Keratinocyte (primary cell): ENCODE results near the gene BBS7.

ENCODE experiments used
- EZH2 ChIP-seq: IDR thresholded peaks from one replicate; pipeline ENCODE4 v1.6.1; 2012; ENCODE audit warnings: inconsistent platforms, mild to moderate bottlenecking, low read length, moderate library complexity
- TF ChIP-seq, protein P1 (sequence below), 3 experiments: IDR thresholded peaks in 1 of 3; conservative IDR thresholded peaks in 1 of 3; optimal IDR thresholded peaks in 1 of 3; 2 replicates in 2 of 3; 3 replicates in 1 of 3; pipeline versions ENCODE3 to v1.5.1; 2011; ENCODE audit warnings: low read length in 3 of 3, mild to moderate bottlenecking in 3 of 3, moderate library complexity in 2 of 3, control low read depth in 1 of 3, inconsistent platforms in 1 of 3; ENCODE audit not compliant: insufficient read depth in 2 of 3; ENCODE audit errors: extremely low read depth in 1 of 3

DNA sequence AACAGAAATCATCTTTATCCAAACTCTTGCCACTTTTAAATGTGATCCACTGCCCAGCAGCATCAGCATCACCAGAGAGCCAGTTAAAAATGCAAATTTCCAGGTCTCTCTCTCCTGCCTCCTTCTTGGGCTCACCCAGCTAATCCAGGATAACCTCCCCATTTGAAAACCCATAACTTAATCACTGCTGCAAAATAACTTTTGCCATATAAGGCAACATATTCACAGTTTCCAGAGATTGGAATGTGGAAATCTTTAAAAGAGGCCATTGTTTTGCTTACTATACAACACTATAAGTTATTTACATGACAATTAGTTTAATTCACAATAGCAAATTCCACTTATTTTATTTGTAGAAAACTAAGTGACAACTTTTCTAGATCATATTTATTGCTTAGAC lies 74.0 kb downstream of the BBS7 start:
- TF ChIP-seq, protein P1, sequence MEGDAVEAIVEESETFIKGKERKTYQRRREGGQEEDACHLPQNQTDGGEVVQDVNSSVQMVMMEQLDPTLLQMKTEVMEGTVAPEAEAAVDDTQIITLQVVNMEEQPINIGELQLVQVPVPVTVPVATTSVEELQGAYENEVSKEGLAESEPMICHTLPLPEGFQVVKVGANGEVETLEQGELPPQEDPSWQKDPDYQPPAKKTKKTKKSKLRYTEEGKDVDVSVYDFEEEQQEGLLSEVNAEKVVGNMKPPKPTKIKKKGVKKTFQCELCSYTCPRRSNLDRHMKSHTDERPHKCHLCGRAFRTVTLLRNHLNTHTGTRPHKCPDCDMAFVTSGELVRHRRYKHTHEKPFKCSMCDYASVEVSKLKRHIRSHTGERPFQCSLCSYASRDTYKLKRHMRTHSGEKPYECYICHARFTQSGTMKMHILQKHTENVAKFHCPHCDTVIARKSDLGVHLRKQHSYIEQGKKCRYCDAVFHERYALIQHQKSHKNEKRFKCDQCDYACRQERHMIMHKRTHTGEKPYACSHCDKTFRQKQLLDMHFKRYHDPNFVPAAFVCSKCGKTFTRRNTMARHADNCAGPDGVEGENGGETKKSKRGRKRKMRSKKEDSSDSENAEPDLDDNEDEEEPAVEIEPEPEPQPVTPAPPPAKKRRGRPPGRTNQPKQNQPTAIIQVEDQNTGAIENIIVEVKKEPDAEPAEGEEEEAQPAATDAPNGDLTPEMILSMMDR (optimal IDR thresholded peaks at IDR 0.05 in 1 of 3, IDR thresholded peaks at IDR 0.05 in 1 of 3, conservative IDR thresholded peaks at IDR 0.05 in 1 of 3; ENCODE audit: extremely low read depth in 1 of 3, insufficient read depth in 2 of 3, low read length in 3 of 3): no peak
- TF ChIP-seq EZH2: no peak
